Inflammatory macrophage treated with lipopolysaccharide for 1 hour (primary cell): ENCODE data around the gene ETS1.
A peak's percentile ranks its signal among the peaks of the same experiment; 100 is the strongest.

Experiments
- DNase-seq, 2 donors: peaks; one replicate each; pipeline ENCODE4 v3.0.0-alpha.2; 2020 to 2022

The ETS1 gene

DNA sequence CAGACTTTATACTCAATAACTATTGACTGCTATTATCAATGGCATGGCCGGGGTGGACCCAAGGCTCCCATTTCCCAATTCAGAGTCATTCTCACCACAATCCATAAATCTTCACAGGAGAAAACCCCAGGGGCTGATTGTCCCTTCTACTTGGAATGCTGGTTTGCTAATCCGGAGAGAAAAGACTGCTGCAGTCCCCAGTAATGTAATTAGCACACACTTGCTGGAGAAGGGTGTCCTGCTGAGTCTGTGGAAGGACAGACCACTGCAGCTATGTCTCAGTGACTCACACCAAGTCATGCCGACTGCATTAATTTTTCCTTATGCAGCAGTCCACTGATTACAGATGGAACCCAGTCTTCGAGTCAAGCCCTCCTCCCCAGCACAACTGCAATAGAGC lies 5.9 kb upstream of the ETS1 start:
- DNase-seq, result no peak

DNA sequence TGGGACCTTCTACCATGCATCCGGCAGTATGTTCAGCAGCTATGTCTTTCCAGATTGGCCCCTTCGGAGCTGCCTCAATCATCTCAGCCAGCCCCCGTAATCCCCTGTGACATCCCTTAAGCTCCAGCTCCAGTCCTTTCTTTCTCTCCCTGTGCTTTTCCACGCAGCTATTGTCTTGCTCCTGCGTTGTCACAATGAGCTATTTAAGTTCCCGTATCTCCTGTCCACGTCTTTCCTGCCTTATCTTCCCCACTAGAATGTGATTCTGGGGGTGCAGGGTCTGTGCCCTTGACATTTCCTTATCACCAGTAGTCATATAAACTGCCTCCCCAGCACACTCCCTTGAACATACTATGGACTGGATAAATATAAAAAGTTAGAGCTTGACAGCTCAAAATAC lies 5.1 kb upstream of the ETS1 start:
- DNase-seq, result no peak

DNA sequence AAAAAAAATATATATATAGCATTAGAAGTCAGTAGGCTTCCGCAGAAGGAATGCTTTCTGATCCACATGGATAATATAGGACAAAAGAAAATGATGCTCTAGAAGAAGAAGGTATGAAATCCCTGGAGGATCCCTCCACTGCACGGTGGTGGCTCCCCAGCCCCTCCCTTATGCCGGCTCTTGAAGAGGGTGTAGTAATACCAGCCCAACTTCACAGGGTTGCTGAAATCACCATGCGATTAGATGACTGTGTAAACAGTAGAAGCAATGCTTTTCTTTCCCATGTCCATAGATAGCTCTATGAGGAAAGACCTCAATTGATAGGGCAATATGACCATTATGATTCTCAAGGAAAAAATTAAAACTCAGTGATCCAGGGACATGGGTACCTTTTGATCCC lies 3.2 kb upstream of the ETS1 start:
- no peak for DNase-seq

DNA sequence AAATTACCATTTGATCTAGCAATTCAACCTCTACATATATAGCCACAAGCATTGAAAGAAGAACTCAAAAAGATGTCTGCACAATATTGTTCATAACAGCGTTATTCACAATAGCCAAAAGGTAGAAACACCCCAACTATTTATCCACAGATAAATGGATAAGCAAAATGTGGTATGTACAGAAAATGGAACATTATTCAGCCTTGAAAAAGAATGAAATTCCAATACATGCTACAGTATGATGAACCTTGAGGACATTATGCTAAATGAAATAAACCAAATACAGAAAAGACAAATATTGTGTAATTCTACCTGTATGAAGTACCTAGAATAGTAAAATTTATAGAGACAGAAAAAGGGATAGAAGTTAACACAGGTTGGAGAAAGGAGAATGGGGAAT lies 2.6 kb upstream of the ETS1 start:
- no peak for DNase-seq

DNA sequence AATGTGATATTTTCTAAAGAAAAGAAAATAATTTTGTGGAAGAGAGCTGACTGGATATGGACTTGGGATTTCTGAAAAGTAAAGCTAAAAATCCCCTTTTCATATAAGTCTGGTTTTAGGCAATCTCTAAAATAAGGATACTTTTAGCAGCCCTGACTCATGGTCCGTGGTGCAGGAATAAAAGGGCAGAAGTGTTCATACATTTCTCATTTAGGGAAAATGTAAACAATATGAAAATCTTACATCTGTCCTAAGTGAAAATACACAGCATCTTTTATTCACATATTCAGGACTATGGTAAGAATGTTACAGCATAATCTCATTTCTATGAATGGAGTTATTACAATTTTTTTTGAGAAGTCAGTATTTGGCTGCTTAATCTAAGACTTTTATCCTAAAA lies 735 bp upstream of the ETS1 start:
- no peak for DNase-seq

DNA sequence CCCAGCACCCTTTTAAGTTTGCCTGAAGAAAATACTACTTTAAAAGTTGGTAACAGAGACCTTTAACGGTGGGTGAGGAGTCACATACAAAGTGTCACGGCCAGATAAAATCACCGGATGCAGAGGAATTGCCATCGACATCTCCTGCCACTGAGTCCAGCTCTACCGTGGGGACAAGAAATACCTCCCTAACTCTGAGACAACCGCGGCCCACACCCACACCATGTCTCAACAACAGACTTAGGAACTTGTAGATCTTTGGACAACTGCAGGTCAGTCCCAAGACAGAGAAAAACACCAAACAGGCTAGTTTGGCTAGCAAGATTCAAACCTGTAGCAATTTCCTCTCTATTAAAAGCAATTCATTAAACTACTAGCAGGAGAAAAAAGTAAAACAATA lies 669 bp downstream of the ETS1 start:
- DNase-seq, result no peak

DNA sequence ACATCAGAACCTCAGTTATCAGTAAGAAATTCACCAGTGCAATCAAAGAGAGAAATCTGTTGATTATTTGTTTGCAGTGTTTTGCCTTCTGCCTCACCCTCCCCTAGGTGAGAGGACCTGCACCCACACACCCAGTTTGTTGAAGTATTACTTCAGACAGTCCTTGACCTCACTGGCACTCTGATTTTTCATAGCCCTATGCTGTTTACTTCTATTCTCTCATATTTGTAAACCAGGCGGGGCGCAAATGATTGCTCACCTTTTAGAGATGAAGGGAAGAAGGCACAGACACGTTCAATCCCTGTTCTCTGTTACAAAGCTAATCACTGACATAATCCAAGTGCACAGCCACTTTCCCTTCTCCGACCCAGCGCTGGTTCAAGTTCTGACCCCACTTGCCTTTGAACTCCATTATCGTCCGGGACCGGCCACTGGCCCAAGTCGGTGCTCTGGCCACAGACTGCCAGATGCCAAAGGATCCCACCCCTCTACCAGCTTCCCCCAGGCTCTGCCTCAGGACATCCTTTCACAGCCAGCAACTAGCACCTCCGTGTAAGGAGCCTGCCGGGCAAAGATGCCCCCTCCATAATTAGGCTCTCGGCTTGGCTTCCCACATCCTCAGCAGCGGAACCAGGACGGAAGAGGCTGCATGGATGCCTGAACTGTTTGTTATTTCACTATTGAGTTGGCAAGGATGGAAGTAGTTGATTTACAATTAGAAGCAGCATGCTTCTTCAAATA lies 1.7 kb downstream of the ETS1 start:
- DNase-seq, result no peak

DNA sequence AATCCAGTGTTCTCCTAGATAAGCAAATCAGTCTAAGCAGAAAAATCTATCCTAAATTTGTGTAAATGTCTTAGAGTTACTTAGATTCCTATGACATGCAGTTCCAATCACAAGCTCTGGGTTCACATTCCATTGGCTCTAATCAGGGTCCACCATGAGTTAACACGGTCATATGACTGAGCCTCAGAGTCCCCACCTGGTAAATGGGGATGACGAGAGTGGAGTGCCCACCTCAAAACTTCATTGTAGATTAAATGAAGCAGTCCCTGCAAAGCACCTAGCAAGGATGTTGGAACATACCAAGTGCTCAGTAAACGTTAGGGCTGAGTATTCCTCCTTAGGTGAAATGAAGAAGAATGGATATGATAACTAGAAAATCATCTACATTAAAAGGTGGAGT lies 3.1 kb downstream of the ETS1 start:
- DNase-seq, result no peak

DNA sequence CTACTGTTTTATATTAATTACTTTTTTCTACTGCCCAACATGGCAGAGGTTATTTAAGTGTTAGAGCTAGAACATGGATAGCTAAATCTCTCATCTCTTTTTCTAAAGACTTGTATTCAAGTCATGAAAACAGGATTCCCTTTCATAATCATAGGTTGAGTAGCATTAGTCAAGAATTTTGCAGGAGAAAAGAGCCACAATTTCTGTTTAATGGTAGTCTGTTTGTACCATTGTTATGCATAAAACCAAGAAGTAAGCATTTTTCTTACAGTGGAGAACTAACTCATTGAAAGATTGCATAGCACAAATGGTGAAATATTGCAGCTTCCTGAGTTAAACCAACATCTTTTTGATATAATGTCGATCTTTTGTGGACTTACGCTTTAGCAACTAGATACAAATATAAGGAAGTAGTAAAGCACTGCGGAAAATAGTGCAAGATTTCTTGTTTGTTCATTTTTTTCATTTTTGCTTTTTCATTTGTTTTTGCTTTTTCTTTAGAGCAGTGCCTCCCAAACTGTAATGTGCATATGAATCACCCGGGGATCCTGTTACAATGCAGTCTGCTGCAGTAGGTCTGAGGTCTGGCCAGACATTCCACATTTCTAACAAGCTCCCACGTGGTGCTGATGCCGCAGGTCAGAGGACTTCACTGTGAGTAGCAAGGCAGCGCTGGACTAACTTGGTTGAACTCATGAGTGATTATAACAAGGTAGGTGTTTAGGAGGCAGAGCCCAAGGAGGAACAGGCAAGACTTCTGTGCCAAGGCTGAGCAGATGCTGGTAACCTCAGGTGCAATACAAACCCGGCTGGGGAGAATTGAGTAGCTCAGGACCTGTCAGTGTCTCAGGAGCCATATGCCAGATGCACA lies 4.6 kb downstream of the ETS1 start:
- DNase-seq, result peak; percentile 55 to 60

DNA sequence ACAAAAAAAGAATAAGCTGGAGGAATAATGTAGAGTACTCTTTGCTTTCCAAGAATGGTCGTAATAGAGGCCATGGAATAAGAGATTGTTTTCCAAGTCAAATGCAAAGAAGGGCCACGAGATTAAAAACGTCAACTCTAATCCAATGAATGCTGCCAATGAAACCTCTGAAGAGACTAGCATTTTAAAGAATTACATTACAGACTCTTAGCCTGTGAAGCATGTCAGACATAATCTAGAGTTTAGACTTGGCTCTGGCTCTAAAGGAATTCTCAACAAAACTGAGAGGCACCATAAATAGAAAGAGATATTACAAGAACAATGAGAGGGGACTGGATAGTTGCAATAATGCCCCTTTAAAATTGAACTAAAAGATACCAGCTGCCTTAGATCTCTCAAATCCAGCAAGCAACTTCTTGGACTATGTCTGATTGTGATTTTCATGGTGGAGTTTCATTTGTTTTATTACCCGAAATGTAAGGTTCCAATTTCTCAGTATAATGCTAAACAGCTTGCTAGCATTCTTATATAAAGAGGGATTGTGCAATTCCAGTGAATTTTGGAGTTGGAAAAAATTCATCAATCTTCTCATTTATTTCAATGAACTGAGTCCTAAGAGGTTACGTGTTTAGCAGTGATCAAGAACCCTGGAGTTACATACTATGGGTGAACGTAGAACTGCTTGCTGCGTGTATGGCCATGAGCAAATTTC lies 5.6 kb downstream of the ETS1 start:
- DNase-seq, result no peak

DNA sequence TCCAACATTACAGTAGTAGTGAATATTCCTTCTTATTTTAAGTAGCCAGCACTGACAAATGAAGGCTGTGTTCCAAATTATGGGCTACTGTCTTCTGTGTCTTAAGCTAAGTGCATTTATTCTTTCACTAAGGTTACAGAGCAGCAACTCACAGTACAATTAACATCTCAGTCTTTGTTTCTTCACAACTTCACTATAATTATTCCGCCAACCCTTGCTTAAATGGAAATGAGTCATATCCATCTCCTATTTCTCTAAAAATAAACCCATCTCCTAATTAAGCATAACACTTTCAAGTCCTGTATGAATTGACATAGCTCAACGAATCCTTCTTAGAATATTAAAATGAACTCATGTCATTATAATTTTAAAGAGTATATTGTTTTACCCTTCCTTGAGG lies 6.7 kb downstream of the ETS1 start:
- DNase-seq, result no peak

DNA sequence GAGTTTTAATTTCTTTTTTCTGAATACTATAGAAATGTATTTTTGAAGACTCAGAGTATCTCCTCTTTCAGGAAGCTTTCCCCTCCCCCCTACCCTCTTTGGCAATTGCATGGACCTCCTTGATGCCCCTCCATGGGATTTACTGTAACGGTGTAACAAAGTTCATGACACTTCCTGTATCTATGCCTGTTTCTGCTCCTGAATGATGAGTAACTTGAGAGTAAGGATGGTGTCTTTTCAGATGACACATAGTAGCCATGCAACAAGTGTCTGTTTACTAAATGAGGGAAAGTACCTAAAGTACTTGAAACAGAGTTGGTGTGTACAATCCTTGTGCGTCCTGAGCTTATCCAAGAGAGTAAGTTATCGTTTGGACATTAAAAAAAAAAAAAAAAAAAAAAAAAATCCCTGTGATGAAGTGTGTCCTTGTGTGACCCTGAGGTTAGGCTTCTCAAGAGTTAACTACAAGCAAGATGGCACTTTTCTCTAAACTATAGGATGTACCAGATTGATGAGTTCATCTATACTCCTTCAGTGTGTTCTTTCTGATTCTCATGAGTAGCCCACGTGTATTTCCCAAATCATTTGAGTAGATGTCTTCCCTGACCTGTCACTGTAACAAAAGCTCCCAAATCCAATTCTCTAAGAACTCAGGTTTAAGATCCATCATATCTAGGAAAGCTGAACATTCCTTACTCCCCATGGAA lies 7.4 kb downstream of the ETS1 start:
- peak; percentile 67 to 83 for DNase-seq

DNA sequence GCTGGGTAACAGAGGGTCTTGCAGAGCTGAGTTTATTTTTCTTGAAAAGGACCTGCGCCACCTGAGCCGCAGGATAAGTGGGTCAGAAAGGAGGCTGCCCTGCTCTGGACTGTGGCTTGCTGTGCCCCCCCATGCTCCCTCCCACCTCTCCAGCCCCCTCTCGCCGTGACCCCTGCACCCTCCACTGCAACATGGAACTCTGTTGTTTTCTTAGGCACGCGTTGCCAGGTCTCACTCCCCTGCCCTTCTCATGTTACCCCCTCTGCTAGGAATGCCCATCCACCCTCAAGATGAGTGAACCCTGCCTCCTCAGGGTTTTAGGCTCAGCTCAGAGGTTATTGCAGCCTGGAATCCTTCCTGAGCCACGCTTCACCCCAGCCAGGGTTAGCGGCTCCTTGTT lies 10.8 kb downstream of the ETS1 start:
- DNase-seq, result no peak

DNA sequence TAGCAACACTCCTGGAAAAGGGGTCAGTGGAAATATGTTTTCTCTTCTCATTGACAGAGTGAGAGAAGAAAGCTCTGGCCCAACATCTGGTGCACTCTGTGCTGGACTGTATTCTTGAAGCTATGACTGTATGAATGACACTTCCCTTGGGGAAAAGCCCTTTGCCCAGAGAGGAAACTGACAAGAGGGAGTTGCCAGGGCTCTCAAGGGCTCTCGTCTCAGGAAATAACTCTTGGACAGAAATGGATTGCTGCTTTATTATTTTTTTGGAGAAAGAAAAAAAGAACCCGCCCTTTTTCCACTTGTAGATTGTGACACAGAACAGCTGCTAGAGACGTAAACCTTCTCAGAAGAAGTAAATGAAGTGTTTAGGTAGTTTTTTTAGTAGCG lies 11.4 kb downstream of the ETS1 start:
- peak; percentile 78 to 82 for DNase-seq

DNA sequence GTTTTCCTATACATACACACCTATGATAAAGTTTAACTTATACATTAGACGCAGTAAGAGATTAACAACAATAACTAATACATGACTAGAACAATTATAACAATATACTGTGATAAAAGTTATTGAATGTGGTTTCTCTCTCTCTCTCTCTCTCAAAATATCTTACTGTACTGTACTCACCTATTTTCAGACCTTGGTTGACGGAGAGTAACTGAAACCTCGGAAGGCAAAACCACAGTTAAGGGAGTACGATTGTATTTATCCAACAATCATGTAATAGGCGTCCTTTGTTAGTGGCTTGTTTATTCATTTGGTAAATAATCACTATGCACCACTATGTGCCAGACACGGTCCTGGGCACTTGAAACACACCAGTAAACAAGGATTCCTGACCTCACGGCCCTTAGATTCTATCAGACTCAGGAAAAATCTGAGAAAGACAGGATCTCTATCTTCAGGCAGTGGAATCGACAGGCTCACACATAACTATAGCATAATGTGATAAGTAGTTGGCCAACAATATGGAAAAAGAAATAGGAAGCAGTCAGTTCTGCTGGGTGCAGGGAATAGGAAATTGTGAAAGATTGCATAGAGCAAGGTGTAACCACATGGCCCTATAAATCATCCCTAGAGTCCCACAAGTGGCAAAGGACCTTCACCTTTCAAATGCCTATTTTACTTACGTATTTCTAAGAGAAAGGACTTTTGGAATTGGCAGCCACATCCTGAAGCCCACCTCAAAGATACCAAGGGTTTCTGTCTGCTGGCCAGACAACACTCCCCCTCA lies 12.0 kb downstream of the ETS1 start:
- peak in 1 of 2 donors; percentile 13 for DNase-seq

DNA sequence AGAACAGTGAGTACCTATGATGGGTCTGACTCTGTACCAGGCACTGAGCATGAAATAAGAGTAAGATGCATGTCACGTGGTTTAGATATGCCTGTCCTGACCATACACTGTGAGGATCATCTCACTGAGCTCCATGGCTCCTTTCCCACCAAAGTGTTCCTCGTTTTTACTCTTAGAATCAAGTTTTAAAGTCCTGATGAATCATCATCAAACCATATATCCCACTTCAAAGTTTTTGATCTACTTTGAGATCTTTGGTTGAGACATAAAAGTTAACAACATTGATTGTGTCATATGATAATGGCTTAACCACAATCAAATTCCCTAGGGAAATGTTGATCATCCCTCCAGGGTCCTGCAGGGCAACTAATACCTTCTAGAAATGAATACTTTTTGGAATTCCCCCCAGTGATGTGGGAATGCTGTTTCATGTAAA lies 12.8 kb downstream of the ETS1 start:
- DNase-seq, result no peak

DNA sequence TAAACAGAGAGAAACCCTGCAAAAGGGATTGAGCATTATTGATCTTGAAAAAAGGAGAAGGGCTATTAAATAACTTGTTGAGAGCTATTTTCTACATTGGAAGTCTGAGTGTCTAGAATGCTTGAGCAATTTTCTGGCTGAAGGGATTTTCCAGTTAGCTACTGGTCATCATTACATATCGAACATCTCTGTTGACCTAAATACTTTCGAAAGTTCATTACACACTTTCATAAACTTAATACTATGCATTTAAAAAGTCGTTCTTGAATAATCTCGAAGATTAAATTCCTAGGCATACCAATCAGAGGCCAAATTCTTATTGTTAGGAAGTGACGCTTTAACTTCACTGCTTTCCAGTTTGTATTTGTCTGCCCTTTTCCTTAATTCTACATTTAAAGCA lies 13.7 kb downstream of the ETS1 start:
- DNase-seq, result peak in 1 of 2 donors; percentile 54

DNA sequence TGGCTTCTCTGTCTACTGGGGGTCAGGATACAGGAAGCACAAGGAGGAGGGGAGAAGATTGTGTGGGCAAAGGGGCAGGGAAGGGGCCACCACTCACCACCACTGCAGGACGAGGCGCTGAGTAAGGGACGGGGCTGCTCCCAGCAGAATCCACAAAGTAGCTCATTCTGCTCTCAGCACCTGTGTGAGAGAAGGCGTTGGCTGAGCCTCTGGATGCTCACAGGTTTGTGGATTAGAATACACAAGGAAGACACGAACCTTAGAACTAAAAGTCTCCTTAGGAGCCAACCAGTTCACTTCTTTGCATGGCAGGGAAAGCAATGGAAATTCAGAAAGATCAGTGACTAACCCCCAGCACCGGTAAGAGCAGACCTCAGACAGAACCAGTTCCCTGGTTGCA lies 14.4 kb downstream of the ETS1 start:
- DNase-seq, result no peak

DNA sequence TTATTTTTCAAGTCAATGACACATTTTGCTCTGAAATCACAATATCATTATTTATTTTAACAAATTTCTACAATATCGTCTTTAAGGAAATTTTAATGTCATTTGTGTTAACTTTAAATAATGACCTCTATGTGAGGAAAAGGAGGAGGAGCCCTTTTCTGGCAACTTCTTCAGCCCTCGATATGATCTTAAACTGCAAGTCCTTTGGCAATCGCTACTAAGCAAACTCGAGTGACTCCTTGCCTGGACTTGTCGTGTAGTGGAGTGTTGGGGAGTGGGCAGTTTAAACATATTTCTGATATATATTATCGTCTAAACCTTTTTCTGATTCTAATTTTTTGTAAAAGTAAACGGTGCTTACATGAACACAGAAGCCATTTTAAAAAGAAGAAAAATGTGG lies 16.7 kb downstream of the ETS1 start:
- DNase-seq, result no peak

DNA sequence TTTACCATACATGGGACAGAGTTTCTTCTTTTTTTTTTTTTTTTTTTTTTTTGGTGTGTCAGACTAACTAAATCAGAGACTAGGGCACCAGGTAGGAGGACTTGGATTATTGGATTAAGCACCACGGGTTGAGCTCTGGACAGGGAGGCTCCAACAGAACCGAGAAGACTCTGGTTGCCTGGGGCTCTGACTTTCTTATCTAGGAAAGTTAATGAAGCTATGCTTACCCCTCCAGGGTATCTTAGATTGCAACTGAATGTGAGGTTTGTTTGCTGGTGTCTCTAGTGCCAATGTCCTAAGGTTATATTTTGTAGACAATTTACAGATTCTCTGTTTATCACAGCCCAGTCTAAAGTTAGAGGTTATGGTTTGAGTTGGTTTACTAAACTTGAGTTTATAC lies 18.1 kb downstream of the ETS1 start:
- DNase-seq, result no peak

DNA sequence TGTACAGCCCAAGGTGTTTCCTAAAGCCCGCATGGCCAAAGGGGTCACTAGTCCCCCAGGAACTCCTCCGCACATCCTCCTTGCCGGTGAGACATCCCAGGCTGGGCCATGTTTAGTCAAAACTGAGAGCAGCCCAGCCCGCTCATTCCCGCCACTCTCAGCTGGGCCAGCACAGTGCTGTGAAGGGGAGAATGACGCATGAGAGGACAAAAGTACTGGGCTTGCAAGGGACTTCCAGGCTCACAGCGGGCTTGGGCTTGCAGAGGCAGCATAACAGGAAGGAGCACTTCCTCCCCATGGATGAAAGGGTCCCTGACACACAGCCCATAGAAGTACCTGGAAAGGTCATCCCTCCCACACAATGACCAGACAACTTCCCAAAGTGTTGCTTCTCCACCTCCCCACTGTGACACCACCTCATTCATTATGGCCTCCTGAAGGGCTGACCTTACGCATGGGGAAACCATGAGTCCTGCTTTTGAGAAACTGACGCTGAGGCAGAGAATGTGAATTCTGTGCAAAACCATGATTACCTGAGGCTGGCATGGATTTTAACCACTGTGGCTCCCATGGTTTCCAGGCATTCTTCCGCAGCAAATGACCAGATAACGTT lies 19.1 kb downstream of the ETS1 start:
- DNase-seq, result peak; percentile 25 to 52

DNA sequence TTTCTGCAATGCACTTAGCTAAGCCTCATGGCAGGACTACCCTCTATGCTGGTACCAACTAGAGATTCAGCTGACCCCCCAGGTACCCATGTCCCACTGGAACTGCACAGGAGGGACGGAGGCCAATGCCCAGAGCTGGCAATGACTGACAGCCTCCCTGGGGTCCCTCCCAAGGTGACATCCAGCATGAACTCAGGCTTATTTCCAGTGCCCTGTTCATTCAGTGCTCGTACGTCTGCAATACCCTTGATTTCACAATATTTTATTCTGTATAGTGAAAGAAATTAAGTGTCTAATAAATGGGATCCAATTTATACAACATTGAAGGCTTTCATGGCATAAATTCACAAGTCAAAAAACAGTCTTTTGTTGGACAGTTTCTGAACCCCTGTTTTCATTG lies 20.2 kb downstream of the ETS1 start:
- no peak for DNase-seq
